Neuronal stem cell (in vitro differentiated cells): Measurements from ENCODE around the gene C16orf95.

Source experiments
- DNase-seq: peaks from one replicate; pipeline ENCODE4 v3.0.0-alpha.2; 2013; ENCODE audit warnings: low spot score
- H2AFZ ChIP-seq: one replicate; pipeline ENCODE4 v1.6.1; 2013; ENCODE audit warnings: mild to moderate bottlenecking, low read length, inconsistent platforms
- H2AK5ac ChIP-seq: 2 replicates; pipeline ENCODE4 v1.6.1; 2013; ENCODE audit warnings: low read depth, mild to moderate bottlenecking, inconsistent platforms, low read length, moderate library complexity, mixed read lengths
- H2BK120ac ChIP-seq: 2 replicates; pipeline ENCODE4 v1.6.1; 2013; ENCODE audit warnings: low read depth, mild to moderate bottlenecking, inconsistent platforms, low read length, moderate library complexity, mixed read lengths
- H2BK12ac ChIP-seq: one replicate; pipeline ENCODE4 v1.6.1; 2013; ENCODE audit warnings: low read length, inconsistent platforms
- H2BK15ac ChIP-seq: 2 replicates; pipeline ENCODE4 v1.6.1; 2013; ENCODE audit warnings: mild to moderate bottlenecking, low read length, inconsistent platforms, mixed read lengths
- H2BK5ac ChIP-seq: one replicate; pipeline ENCODE4 v1.6.1; 2013; ENCODE audit warnings: inconsistent platforms, mild to moderate bottlenecking, low read length, moderate library complexity
- H3K14ac ChIP-seq: one replicate; pipeline ENCODE4 v1.6.1; 2013; ENCODE audit warnings: low read length, inconsistent platforms
- H3K18ac ChIP-seq: 2 replicates; pipeline ENCODE4 v1.6.1; 2013; ENCODE audit warnings: low read length, inconsistent platforms
- H3K23ac ChIP-seq: 2 replicates; pipeline ENCODE4 v1.6.1; 2013; ENCODE audit warnings: low read depth, mild to moderate bottlenecking, mixed read lengths, low read length, inconsistent platforms; ENCODE audit not compliant: poor library complexity
- H3K27ac ChIP-seq: replicated peaks from 3 replicates; pipeline ENCODE4 v1.5.1; 2013; ENCODE audit warnings: low read length, inconsistent platforms
- H3K27me3 ChIP-seq, 3 experiments: 2 replicates each; pipeline ENCODE4 v1.6.1; 2013; ENCODE audit warnings: low read length in 3 of 3, mild to moderate bottlenecking in 2 of 3, inconsistent platforms in 1 of 3, low read depth in 1 of 3, mixed read lengths in 1 of 3, moderate library complexity in 1 of 3; ENCODE audit not compliant: control insufficient read depth in 3 of 3, insufficient read depth in 3 of 3
- H3K36me3 ChIP-seq, 2 donors: replicated peaks in 1 of 2; 2 replicates each; pipeline ENCODE4 v1.6.1; 2013; ENCODE audit warnings: low read length in 2 of 2; ENCODE audit not compliant: control insufficient read depth in 2 of 2, insufficient read depth in 2 of 2
- H3K4ac ChIP-seq: 2 replicates; pipeline ENCODE4 v1.6.1; 2013; ENCODE audit warnings: inconsistent platforms, mild to moderate bottlenecking, low read length, moderate library complexity
- H3K4me1 ChIP-seq, 2 donors: 1 replicate in 1 of 2; 2 replicates in 1 of 2; pipeline ENCODE4 v1.6.1; 2013; ENCODE audit warnings: low read length in 2 of 2, low read depth in 1 of 2; ENCODE audit not compliant: control insufficient read depth in 2 of 2, insufficient read depth in 1 of 2
- H3K4me2 ChIP-seq: one replicate; pipeline ENCODE4 v1.6.1; 2013; ENCODE audit warnings: mild to moderate bottlenecking, low read length, inconsistent platforms; ENCODE audit not compliant: insufficient read depth, poor library complexity, severe bottlenecking
- H3K4me3 ChIP-seq, 2 donors: 2 replicates each; pipeline ENCODE4 v1.5.1; 2013; ENCODE audit warnings: low read length in 2 of 2, mild to moderate bottlenecking in 2 of 2, inconsistent platforms in 1 of 2, moderate library complexity in 1 of 2
- H3K79me1 ChIP-seq: one replicate; pipeline ENCODE4 v1.6.1; 2013; ENCODE audit warnings: low read depth, mild to moderate bottlenecking, inconsistent platforms, low read length, moderate library complexity
- H3K9ac ChIP-seq: one replicate; pipeline ENCODE4 v1.6.1; 2013; ENCODE audit warnings: mild to moderate bottlenecking, low read depth, low read length, inconsistent platforms; ENCODE audit not compliant: poor library complexity
- H3K9me3 ChIP-seq, 2 donors: replicated peaks in 1 of 2; 2 replicates each; pipeline versions ENCODE3 to v1.6.1; 2013; ENCODE audit warnings: low read length in 2 of 2, mild to moderate bottlenecking in 2 of 2, inconsistent platforms in 1 of 2, low read depth in 1 of 2, mixed read lengths in 1 of 2, moderate library complexity in 1 of 2; ENCODE audit not compliant: control insufficient read depth in 2 of 2, insufficient read depth in 1 of 2
- H4K8ac ChIP-seq: one replicate; pipeline ENCODE4 v1.6.1; 2013; ENCODE audit warnings: low read depth, mild to moderate bottlenecking, inconsistent platforms, low read length, moderate library complexity
- H4K91ac ChIP-seq: one replicate; pipeline ENCODE4 v1.6.1; 2013; ENCODE audit warnings: low read length, low read depth, mild to moderate bottlenecking, inconsistent platforms; ENCODE audit not compliant: poor library complexity
- WGBS, 2 donors: extraction: QIAGEN DNeasy Blood & Tissue Kit; methylation state at CpG; one replicate each; pipeline ENCODE4 v1.1.7; 2013; ENCODE audit warnings: missing lambda C conversion rate in 2 of 2, mixed read lengths in 1 of 2; ENCODE audit not compliant: insufficient read length in 2 of 2, insufficient replicate concordance in 1 of 2; ENCODE audit errors: extremely low coverage in 2 of 2; 5-methylcytosine and 5-hydroxymethylcytosine counted together

C16orf95 gene

DNA sequence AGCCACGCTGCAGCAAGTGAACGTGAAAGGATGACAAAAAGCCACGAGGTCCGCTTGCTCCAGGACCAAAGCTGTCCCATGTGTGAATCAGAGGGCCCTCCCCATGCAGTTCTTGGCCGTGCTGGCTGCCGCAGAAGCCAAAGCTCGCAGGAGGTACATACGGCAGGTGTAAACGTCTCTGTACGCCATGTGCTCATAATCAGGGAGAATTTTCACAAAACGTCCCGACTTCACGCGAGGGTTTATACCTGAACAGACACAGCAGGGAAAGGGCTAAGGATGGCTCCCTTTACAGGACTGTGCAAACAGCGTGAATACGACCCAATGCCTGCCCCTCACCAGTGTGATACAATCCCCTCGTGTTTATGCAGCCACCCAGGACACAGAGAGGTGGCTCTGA, 41.1 kb upstream of the C16orf95 start:
- Histone ChIP-seq H3K23ac (peak overlapping the region; percentile 20), H3K4ac (no peak overlapping the region), H2BK120ac (no peak overlapping the region), H4K91ac (no peak overlapping the region), H3K79me1 (peaks cover 6% of the 10 kb centered on the region), H2BK5ac (no peak overlapping the region), H2AFZ (no peak overlapping the region), H4K8ac (no peak overlapping the region), H2AK5ac (no peak overlapping the region), H3K4me2 (no peak overlapping the region), H2BK15ac (no peak overlapping the region), H3K4me3 (peak overlapping the region in 1 of 2 donors; percentile 48), H3K9me3 (peaks cover 4 to 10% of the 10 kb centered on the region in 2 donors), H3K4me1 (peaks cover 9% of the 10 kb centered on the region in 2 donors), H3K36me3 (peaks cover 13 to 56% of the 10 kb centered on the region in 2 donors), H3K14ac (no peak overlapping the region), H3K27ac (no peak overlapping the region), H3K9ac (no peak overlapping the region), H3K18ac (no peak overlapping the region), H3K27me3 (no peaks in the 10 kb centered on the region), H2BK12ac (no peak overlapping the region)
- WGBS, 2 donors = no CpG with 5 or more reads among the region's 17 CpGs
- no peak for DNase-seq

DNA sequence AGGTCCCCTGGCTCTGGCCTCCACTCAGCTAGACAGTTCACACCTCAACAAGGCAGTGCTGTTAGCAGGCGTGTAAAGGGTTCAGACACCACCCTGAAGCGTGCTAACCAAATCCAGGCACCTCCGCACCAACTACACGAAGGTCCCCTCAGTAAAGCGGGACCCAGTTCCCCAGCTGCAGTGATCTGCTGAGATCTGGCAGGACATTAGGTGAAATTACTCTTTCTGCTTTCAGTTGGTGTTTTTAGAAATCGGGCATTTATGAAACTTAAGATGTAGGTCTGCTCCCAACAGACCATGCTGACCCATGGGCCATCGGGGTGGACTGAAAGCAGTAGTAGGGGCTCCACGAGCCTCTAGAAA, 39.3 kb upstream of the C16orf95 start:
- no peak overlapping the region for H2BK12ac ChIP-seq
- no peak overlapping the region for H2AK5ac ChIP-seq
- no peak for DNase-seq
- no peak overlapping the region for H2BK120ac ChIP-seq
- H3K27me3 ChIP-seq = no peaks in the 10 kb centered on the region
- H3K79me1 ChIP-seq = peaks cover 7% of the 10 kb centered on the region
- H3K18ac ChIP-seq = peak overlapping the region; percentile 23
- WGBS, 2 donors = no CpG with 5 or more reads among the region's 8 CpGs
- H4K8ac ChIP-seq = no peak overlapping the region
- H3K9me3 ChIP-seq = peaks cover 4 to 10% of the 10 kb centered on the region in 2 donors
- no peak overlapping the region for H2AFZ ChIP-seq
- H3K23ac ChIP-seq = no peak overlapping the region
- no peak overlapping the region for H3K14ac ChIP-seq
- no peak overlapping the region for H3K9ac ChIP-seq
- no peak overlapping the region for H2BK15ac ChIP-seq
- peaks cover 9 to 10% of the 10 kb centered on the region in 2 donors for H3K4me1 ChIP-seq
- H2BK5ac ChIP-seq = no peak overlapping the region
- H3K4ac ChIP-seq = no peak overlapping the region
- no peak overlapping the region for H3K27ac ChIP-seq
- peaks cover 13 to 43% of the 10 kb centered on the region in 2 donors for H3K36me3 ChIP-seq
- no peak overlapping the region for H4K91ac ChIP-seq
- no peak overlapping the region for H3K4me2 ChIP-seq
- H3K4me3 ChIP-seq = no peak overlapping the region

DNA sequence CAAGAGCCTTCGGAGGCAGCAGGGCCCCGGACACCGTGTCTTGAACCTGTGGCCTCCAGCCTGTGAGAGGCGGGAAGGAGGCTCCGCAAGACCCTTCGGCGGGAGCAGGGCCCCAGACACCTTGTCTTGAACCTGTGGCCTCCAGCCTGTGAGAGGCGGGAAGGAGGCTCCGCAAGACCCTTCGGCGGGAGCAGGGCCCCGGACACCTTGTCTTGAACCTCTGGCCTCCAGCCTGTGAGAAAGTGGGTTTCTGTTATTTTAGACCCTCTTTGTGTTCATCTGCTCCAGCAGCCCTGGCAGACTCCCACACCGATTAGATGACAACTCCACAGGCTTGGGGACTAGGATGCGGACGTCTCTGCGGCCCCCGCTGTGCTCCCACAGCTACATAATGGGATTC, 36.4 kb upstream of the C16orf95 start:
- H4K8ac ChIP-seq = no peak overlapping the region
- H3K4me3 ChIP-seq = no peak overlapping the region
- peak overlapping the region; percentile 32 for H3K18ac ChIP-seq

DNA sequence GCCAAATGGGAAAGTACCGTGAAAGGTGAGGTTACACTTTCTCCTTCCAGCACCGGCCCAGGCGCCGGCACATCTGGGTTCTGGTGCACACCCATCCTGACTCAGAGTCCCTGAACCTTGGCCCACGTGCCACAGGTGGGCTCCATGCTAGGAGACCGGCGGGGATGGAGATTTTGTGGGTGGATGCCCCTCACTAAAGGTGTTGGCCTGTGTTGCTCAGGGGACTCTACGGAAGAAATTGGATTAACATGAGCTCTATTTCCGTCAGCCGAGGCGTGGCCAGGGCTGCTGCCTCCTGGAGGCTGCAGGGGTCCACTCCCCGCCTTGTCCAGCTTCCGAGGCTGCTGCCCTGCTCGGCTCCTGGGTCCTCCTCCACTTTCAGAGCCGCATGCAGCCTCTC, 35.6 kb upstream of the C16orf95 start:
- H3K23ac ChIP-seq = no peak overlapping the region
- peak overlapping the region; percentile 2 for H2AK5ac ChIP-seq
- DNase-seq = no peak

More for the DNA sequence above, 36.4 kb upstream of the C16orf95 start:
- Histone ChIP-seq H2AK5ac (peak overlapping the region; percentile 2), H3K4me1 (peaks cover 9 to 10% of the 10 kb centered on the region in 2 donors), H3K36me3 (peaks cover 5 to 19% of the 10 kb centered on the region in 2 donors), H2BK12ac (peak overlapping the region; percentile 32), H3K27ac (no peak overlapping the region), H2BK5ac (no peak overlapping the region), H3K4ac (no peak overlapping the region), H3K14ac (no peak overlapping the region), H3K23ac (no peak overlapping the region), H2AFZ (no peak overlapping the region), H3K27me3 (no peaks in the 10 kb centered on the region), H3K4me2 (no peak overlapping the region), H3K9ac (no peak overlapping the region), H2BK15ac (peak overlapping the region; percentile 39), H2BK120ac (no peak overlapping the region), H4K91ac (no peak overlapping the region), H3K9me3 (peaks cover 0 to 2% of the 10 kb centered on the region in 2 donors), H3K79me1 (peaks cover 1% of the 10 kb centered on the region)
- no peak for DNase-seq
- no CpG with 5 or more reads among the region's 17 CpGs for WGBS, 2 donors

More for the DNA sequence above, 35.6 kb upstream of the C16orf95 start:
- H2AFZ ChIP-seq = no peak overlapping the region
- H3K4me1 ChIP-seq = peaks cover 9% of the 10 kb centered on the region in 2 donors
- no peak overlapping the region for H2BK12ac ChIP-seq
- H3K9ac ChIP-seq = no peak overlapping the region
- no peak overlapping the region for H3K4me3 ChIP-seq
- no peak overlapping the region for H3K4ac ChIP-seq
- WGBS, 2 donors = no CpG with 5 or more reads among the region's 15 CpGs
- H3K36me3 ChIP-seq = peaks cover 0 to 11% of the 10 kb centered on the region in 2 donors
- no peak overlapping the region for H4K91ac ChIP-seq
- no peak overlapping the region for H4K8ac ChIP-seq
- no peak overlapping the region for H3K27ac ChIP-seq
- H3K18ac ChIP-seq = peak overlapping the region; percentile 44
- no peak overlapping the region for H3K14ac ChIP-seq
- no peak overlapping the region for H2BK5ac ChIP-seq
- H3K9me3 ChIP-seq = no peaks in the 10 kb centered on the region
- H3K27me3 ChIP-seq = no peaks in the 10 kb centered on the region
- H2BK15ac ChIP-seq = no peak overlapping the region
- H2BK120ac ChIP-seq = no peak overlapping the region
- H3K4me2 ChIP-seq = no peak overlapping the region
- peaks cover 5% of the 10 kb centered on the region for H3K79me1 ChIP-seq
